Measurements from ENCODE around the gene SPRED2.

Gene SPRED2

DNA sequence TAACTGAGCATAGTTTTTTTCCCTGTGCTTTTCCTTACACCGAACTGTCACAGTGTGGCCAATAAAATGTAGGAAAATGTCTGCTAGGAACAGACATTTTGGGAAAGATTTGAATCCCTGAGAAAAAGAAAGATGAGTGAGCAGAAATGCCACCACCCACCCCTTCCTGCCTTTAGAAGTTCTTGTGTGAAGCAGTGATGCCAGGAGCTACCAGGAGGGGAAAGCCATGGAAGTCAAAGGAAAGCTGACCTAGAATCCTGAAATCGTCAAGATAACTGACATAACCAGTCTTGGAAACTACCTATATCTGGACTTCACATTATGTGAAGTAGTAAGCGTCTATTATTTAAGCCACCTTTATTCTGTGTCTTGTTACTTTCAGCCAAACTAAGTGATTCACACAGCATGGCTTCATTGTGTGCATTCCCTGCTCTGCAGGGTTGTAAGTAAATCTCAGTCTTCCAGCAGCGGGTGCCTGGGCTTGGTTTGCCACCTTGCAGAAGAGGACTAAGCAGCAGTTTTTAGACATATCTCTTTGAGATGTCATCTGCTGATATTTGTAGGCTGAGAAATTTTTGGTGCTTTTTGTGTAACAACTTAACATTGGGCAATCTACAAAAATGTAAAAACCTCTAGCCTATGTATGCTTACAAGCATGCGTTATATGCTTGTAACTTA, 11.2 kb upstream of the SPRED2 start:
- no peak for DNase-seq (ENCODE audit: low read depth in 1 of 2, low spot score in 1 of 2)

DNA sequence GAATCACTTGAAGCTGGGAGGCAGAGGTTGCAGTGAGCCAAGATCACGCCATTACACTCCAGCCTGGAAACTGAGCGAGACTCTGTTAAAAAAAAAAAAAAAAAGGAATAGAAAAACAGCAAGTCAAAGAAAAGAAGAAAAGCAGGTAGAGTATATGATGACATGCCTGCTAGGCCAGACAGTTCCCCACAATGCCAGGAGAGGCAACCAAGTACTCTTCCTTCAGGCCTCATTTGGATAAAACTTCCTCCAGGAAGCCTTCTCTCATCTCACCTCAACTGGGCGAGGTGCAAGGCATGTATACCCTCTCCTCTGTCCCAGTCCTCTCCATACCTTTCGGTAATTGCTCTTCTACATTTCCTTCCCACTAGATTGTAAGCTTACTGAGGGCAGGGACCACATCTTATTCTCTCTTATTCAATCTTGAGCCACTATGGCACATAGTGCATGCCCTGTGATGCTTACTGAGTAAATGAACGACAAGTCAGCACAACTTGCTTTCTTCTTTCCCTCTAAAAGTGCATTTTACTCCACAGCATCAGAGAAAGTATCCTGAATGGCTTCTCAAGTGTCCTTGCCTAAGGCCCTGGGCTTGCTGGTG, 10.1 kb upstream of the SPRED2 start:
- DNase-seq (ENCODE audit: low read depth in 1 of 2, low spot score in 1 of 2): no peak

DNA sequence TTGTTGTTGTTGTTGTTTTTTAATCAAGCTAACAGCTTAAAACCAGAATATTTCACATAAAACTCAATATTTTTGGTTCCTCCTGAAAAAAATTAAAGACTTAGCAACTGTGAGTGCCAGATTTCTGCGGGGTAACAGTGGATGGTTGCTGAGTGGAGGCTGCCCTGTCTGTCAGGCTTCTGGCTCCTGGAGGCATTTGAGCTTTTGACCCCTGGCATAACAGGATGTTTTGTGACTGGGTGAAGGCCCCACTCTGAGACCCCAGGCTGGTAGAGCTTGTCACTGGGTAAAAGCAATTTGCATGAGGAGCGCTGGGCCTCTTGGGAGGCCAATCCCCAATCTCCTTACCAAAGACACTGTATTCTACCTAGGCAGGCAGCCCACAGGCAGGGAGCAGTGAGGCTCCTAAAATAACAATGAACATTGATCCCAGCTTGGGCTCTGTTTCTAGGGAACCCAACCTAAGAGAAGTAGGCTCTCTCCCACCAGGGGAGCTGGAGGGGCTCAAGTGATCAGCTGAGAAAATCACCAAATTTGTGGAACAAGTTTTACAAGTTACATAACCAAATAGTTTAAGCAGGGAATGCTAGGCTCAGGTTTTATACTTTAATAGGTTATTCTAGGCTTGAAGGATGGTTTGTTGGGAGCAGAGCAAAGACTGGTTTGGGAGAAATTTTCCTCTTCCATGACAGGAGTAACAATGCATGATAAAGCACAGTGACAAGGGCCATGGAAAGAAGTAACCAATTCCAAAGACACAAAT, 5.9 kb upstream of the SPRED2 start:
- DNase-seq (ENCODE audit: low read depth in 1 of 2, low spot score in 1 of 2): no peak

DNA sequence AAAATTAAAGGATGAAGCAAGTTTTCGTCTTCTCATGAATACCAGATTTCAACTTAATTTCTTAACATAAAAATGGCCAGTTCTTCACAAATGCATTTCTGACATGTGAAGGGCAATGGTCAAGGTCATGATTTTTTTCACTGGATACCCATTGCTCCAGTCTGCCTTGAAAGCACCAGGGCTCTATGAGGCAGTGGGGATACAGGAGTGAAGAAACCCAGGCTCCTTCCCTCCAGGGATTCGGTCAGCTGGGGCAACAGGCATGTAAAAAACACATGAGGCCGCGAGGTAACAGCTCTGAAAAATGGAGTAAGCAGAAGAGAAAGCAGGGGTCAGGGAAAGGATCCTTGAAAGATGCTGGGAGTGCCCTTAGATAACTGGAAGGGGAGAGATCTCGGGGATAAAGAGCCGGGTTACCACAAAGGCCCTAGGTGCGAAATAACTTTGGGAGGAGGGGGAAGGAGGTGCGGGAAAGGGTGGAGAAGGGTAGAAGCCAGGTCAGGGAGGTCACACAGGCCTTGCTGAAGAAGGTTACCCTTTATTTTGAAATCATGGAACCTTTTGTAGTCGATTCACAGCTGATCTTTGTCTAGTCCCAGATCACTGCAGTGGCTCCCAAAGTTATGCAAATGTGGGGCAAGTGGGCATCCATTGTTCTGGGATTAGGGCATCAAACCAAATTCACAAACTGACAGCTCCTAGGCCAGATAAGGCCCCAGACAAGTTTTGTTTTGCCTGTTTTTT, 5.2 kb upstream of the SPRED2 start:
- no peak for DNase-seq (ENCODE audit: low read depth in 1 of 2, low spot score in 1 of 2)

DNA sequence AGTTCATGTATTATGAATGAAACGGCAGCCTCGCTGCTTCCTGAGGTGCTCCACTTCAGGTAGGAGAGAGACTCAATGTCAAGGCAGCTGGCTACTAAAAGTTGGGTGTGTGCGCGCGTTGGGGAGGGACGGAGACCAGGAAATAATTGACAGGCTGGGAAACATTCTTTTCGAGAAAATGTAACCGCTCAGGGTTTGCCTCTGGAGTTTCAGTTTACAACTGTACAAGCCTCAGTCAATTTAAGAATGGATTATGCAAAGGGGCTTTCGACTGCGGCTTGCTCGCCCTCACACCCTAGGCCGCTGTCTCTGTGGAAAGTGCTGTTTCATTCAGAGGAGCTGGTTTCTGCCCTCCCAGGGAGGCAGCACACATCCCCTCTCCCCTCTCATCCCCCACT, 4.4 kb upstream of the SPRED2 start:
- no peak for DNase-seq (ENCODE audit: low read depth in 1 of 2, low spot score in 1 of 2)

DNA sequence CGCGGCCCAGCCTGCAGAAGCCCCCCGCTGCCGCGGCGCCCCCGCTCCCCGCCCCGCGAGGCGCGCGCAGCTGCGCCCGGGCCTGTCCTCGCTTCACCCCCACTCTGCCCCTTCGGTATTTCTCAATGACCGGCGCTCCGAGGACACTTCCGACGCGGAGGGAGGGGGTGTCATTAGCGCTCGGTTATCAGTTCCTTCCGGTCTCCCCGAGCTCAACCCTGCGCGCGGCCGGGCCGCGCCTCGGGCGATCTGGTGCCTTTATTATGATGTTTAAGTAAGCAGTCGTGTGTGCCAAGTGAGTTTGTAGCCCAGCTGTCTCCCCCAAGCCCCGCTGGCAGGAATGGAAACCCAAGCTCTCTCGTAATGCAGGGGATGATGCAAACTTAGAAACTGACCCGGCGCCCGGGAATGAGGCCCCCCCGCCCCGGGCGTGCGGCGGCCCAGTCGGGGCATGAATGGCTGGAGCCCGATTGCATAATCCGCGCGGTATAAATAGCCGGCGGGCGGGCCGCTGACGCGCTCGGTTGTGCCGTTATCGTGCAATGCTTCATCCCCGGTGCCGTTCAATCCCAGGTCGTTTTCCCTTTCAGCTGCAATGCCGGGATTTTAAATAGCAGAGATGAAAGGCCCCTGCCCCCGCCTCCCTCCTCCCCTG, 3.9 kb upstream of the SPRED2 start:
- DNase-seq (ENCODE audit: low read depth in 1 of 2, low spot score in 1 of 2): no peak

DNA sequence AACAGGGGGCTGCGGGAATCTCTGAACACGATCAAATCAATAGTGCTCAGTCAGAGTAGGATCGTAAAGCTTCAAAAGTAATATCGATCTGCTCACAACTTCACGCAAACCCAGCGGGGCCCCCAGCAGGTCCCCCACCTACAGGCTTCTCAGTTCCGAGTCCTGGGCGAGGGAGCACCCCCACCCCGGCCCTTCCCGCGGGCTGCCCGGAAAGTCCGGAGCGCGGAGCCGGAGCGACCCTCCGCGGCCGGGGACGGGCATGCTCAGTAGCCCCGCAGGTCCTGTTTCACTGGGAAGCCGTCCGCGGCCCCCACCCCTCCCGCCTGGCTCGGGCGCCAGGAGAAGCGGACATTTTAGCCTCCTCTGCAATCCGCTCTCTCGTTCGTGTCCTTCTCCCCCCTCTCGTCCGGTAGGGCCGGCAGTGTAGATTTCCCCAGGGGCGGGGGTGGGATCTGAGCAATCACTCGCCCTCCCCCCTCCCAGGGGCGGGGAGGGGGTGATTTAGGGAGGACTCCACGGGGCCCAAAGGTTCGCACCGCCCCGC, 3.3 kb upstream of the SPRED2 start:
- peak in 1 of 2 donors; percentile 6 for DNase-seq (ENCODE audit: low read depth in 1 of 2, low spot score in 1 of 2)

DNA sequence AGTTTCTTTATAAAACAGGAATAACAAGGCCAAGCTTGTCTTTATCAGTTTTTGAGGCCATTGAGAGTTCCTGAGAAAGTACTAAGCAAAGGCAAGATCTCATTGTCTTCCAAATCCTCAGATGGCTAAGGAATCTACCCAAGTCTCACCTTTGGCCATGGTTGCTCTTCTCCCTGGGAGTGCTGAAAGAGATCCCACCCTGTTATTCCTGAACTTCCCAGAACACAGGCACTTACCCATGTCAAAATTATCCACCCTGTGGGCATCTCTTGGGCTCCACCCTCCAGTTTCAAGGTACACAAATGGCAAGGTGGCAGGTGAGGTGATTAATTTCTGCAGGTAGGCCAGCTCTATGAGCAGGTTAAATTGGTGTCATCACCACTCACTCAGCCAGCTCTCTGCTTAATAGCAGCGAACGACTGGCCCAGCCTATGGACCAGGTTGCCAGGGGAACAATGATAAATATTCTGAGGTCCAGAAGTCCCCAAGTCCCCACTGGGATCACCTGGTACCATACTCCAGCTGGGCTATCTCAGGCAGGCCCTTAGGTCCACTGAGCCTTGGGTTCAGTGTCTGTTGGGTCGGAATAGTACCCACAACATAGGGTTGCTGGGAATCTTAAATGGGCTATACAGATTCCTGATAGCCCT, 2.3 kb upstream of the SPRED2 start:
- no peak for DNase-seq (ENCODE audit: low read depth in 1 of 2, low spot score in 1 of 2)

DNA sequence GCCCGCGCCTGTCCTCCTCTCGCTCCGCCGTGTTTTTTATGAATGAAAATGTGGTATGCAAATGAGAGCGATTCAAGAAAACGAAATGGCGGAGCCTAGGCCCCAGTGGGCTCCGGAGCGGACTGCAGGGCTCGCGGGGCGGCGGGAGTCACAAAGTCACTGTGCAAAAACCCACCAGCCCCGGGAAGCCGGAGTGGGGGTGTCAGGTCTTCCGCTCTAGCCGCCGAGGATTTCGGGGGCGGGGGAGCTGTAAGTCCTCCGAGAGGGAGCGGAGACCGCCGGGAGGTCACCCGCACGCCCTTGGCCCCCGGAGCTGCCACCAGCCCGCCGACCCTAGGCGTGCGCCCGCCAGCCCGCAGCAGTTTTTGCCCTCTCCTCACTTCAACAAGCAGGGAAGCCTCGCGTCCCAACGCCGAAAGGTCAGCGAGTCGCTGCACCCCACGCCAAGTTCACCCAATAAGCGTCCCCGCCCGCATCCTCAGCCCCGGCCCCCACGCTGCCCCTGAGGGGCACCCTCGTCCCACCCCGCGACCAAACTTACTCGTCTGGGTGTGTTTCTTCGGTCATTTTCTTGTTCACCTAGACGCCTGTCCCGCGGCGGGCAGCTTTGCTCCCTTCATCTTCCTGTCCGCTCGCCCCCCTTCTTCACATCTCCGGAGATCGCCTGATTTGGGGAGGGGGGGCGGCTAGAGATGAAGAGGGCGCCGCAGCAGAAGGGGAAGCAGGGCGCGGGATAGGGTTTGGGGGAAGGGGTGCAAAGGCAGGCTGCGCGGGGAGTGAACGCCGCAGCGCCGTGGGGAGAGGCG, 775 bp downstream of the SPRED2 start:
- DNase-seq (ENCODE audit: low read depth in 1 of 2, low spot score in 1 of 2): peak in 1 of 2 donors; percentile 6

DNA sequence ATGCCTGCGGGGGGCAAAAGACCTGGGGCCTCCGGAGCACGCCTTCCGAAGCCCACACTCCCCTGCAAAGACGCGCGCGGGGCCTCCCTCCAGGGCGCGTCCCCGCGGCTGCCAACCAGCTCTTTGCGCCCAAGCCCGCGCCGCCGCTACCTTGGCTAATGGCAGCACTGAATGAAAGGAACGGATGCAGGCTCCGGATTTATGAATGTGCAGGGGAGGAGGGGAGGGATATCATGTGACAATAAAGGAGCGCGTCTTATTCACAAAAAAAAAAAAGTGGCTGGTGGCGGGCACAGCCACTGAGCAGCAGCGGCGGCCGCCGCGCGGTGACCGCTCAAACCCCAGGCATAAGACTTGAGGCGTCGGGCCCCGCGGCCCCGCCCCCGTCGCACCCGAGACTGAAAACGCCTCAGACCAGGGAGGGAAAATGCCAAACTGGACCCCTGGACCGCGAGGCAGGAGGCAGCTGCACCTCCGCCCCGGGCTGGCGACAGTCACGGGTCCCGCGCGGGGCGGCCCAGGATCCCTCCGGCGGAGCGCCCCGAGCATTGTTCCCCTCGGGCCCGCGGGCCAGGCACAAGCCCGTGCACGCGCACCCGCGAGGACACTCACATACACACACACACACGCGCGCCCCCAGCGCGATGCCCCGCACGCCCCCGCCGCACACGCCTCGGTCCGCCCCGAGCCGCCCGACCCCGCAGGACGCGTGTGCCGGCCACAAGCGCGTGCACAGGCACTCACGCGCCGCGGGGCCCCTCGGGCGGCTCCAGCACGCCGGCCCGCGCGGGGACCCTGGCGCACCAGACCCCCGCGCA, 1.6 kb downstream of the SPRED2 start:
- DNase-seq (ENCODE audit: low read depth in 1 of 2, low spot score in 1 of 2): peak in 1 of 2 donors; percentile 38

DNA sequence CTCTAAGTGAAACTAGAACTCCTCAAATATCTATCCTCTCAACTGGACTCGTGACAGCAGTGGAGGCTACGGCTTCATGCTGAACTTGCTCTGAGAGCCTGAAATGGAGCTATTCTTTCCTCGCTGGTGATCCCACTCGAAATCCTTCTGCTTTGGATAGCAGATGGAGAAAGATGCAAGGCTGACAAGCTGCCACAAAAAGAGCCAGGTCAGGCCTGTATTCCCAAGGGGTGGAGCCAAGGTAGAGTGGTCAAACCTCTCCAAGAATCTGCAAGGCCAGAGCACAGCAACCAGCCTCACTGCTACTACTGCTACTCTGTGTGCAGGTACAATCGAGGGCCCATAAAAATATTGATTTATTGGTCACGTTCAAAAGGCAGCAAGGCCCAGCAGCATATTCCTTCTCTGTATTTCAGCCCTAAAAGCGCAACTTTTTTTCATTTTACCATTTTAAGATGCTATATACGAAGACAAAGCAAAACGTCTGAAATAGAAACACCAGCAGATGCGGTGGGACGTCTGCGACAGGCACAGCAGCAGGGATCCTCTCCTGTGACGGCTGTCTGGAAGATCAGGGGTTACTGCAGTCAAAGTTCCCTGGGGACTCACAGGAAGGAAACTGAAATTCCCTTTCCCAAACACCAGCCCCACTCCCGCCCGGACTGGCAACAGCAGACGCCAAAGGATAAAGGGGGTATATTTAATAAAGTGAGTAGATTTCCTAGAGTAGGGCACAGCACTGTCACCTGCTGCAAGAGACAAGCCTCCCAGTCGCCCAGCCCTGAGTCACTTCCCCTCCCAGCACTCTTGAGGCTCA, 2.4 kb downstream of the SPRED2 start:
- DNase-seq (ENCODE audit: low read depth in 1 of 2, low spot score in 1 of 2): no peak

DNA sequence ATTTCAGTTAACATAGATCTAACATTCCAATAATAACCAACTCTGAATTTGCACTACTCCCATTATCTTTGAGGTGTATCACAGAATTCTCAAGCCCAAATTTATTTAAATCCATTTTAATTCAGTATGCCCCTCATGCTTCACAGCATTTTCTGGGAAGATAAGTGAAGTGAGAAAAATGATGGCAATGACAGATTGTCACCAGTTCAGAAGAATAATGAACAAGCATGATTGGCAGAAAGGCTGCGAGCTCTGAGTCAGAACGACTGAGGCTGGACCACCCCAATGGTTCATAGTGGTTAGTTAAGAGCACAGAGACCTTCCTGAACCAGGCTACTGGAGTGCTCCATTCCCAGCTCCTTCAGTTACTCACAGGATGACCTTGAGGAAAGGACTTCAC, 4.9 kb downstream of the SPRED2 start:
- DNase-seq (ENCODE audit: low read depth in 1 of 2, low spot score in 1 of 2): no peak

DNA sequence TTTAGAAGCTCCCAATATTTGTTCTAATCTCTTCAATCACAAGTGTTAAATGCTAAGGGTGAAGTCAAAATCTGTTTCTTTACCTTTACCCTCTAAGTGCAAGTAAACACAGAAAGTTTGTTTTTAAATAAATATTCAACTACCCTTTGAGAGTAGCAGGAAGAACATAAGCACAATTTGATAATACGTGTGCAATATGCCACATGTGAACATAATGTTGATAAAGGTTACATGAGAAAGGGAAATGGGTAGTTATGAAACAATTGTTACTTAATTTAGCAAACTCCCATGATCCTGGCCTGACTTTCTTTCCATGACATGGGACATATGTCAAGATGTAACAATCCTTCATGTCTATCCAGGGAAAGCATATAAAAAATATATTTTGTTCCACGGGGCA, 7.1 kb downstream of the SPRED2 start:
- DNase-seq (ENCODE audit: low read depth in 1 of 2, low spot score in 1 of 2): no peak

DNA sequence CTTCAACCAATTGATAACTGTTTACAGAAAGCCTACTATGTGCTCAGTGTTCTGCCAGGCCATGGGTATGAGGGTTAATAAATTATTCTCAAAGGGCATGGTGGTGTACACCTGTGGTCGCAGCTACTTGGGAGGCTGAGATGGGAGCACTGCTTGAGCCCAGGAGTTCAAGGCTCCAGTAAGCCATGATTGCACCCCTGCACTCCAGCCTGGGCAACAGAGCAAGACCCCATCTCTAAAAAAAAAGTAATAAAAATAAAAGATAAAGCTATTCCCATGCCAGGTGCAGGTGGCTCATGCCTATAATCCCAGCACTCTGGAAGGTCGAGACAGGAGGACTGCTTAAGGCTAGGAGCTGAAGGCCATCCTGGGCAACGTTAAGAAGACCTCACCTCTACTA, 8.0 kb downstream of the SPRED2 start:
- no peak for DNase-seq (ENCODE audit: low read depth in 1 of 2, low spot score in 1 of 2)

DNA sequence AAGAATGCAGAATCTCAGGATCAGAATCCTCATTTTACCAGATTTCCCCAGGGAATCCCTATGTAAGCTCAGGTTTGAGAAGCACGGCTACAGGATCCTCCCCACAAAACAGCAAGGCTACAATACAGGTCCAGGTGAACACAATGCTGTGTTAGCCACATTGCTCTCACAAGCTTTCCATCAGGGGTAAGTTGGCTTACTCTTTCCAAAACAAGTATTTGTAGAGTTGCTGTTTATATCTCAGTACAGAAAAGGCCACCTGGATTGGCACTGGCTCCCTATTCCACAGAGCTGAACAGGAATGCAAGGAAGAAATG, 11.0 kb downstream of the SPRED2 start:
- no peak for DNase-seq (ENCODE audit: low read depth in 1 of 2, low spot score in 1 of 2)

DNA sequence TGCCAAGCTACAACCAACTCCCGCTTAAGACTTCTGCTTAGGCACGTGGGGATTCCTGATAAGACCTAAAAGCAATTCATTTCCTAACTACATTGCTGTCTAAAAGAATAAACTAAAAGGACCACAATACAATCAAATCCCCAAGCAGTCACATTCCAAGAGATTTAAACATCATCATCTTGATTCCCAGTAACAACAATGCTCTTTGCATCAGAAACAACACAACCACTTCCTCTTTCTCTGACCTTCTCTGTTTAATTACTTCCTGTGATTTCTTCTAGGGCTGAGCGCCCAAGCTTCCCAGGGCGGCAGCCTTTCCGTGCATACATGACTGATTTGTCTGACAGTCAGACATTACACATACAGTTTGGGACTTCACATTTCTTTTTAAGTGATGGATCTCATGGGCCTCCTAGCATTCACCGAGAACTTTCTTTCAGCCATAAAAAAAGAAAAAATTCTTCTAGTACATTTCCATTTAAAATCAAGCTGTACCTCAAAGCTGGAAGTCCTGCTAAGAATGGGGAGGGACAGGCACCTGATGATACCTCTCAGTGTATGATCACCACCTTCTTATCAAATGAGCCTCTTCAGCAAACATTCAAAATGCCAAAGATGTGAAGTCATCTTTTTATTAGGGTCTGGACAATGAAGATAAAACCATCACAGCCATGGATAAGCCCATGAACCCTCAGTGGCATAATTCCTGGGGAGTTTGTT, 11.5 kb downstream of the SPRED2 start:
- DNase-seq (ENCODE audit: low read depth in 1 of 2, low spot score in 1 of 2): no peak

DNA sequence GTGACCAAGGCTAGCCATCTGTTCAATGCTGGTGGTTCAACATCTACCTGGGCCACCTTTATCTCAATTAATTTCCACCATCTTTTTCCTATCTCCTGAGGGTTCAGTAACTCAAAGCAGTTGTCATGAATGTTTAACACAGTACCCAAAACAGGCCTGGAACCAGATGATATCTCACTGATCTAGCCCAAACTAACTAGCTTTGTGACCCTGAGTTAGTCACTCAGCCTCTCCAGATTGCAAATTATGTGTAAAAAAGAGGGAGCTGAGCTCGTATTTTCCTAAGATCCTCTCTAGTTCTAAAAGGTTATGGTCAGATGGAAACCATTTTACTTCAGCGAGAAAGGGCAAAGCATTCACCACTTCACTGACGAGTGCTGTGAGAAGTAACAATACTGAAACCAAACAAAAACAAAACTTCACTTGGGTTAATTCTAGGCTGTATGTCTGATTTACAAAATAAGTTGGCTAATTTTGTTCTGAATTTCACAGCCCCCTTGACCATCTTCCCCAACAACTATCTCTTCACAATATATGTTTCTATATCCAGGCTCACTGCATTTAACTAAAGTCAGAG, 14.8 kb downstream of the SPRED2 start:
- no peak for DNase-seq (ENCODE audit: low read depth in 1 of 2, low spot score in 1 of 2)

Measured in activated T-helper 1 cell treated with anti-CD3 and anti-CD28 coated beads, Interleukin-2, amount 50 U/mL, for 16 hours (primary cell).